Spleen (tissue), 3 donors: Measurements from ENCODE around the gene MEFV.

ENCODE experiments used
- POLR2A ChIP-seq, 3 donors: fragments of 450-650 bp; IDR thresholded peaks; one replicate each; pipeline ENCODE4 v1.5.1; 2017; ENCODE audit warnings: antibody characterized with exemption in 3 of 3, mild to moderate bottlenecking in 1 of 3
- POLR2AphosphoS5 ChIP-seq, 3 donors: sonication (generic); formaldehyde crosslinking; IDR thresholded peaks; one replicate each; pipeline ENCODE4 v1.5.1; 2017; ENCODE audit warnings: antibody characterized with exemption in 3 of 3

DNA sequence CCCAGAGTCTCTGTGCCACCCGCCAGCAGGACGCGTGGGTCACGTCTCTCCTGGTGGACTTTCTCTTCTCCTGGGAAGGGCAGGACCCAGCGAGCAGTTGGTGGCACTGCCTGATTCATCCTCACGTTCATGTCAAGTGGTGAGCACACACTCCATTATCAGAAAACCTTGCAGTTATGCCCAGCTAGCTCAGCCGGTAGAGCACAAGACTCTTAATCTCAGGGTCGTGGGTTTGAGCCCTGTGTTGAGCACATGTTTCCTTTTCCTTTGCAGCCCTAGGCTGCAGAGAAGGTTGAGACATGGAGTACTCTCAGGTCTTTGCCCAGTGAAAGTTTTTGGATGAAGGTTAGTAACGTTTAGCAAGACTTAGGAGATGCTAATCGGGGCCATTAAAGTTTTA is 60.5 kb downstream of the MEFV start:
- TF ChIP-seq POLR2A (IDR thresholded peaks at IDR 0.05) (no peak), POLR2AphosphoS5 (IDR thresholded peaks at IDR 0.05) (no peak)
